Activated CD4-positive, alpha-beta T cell treated with anti-CD3 and anti-CD28 coated beads for 1 hour (primary cell): ENCODE results near the gene SYVN1.

ENCODE experiments used
- DNase-seq: peaks from one replicate; pipeline ENCODE4 v3.0.0-alpha.2; 2020

The SYVN1 gene

GRCh38 chr11:65111744-65112545 is 22.4 kb downstream of the SYVN1 start, which contains the start of gene TM7SF2:
Gene TM7SF2 (plus strand): TSS chr11:65111872. CDS start chr11:65112016, 144 bp downstream.
- peak; percentile 88 for DNase-seq

- DNase-seq: no peak
These were observed 23.1 kb downstream of the SYVN1 start for GRCh38 chr11:65111159-65111743.

GRCh38 chr11:65110354-65110861 is 23.9 kb downstream of the SYVN1 start:
- peak; percentile 91 for DNase-seq

GRCh38 chr11:65109231-65110198 is 24.8 kb downstream of the SYVN1 start:
- no peak for DNase-seq

GRCh38 chr11:65108469-65109123 is 25.7 kb downstream of the SYVN1 start:
- DNase-seq: no peak

- no peak for DNase-seq
These were observed 26.4 kb downstream of the SYVN1 start for GRCh38 chr11:65107751-65108468.

- DNase-seq: no peak
These were observed 27.2 kb downstream of the SYVN1 start for GRCh38 chr11:65107078-65107477.

- no peak for DNase-seq
These were observed 29.7 kb downstream of the SYVN1 start for GRCh38 chr11:65104628-65105027.

- no peak for DNase-seq
These were observed 30.8 kb downstream of the SYVN1 start for GRCh38 chr11:65103476-65103875.

GRCh38 chr11:65102142-65103095 is 31.9 kb downstream of the SYVN1 start:
- DNase-seq: no peak

GRCh38 chr11:65100674-65101350 is 33.5 kb downstream of the SYVN1 start:
- no peak for DNase-seq

GRCh38 chr11:65096926-65097325 is 37.4 kb downstream of the SYVN1 start:
- no peak for DNase-seq

- peak; percentile 77 for DNase-seq
These were observed 38.1 kb downstream of the SYVN1 start, which contains the start of gene VPS51 for GRCh38 chr11:65095974-65096806. Gene VPS51 (plus strand): TSS chr11:65096214. CDS start chr11:65096251, 37 bp downstream.

- DNase-seq: no peak
These were observed 38.9 kb downstream of the SYVN1 start for GRCh38 chr11:65095427-65095826.

GRCh38 chr11:65090628-65091027 is 43.7 kb downstream of the SYVN1 start:
- DNase-seq: no peak

GRCh38 chr11:65089621-65090020 is 44.7 kb downstream of the SYVN1 start:
- DNase-seq: no peak

- no peak for DNase-seq
These were observed 46.5 kb downstream of the SYVN1 start for GRCh38 chr11:65087827-65088226.

- DNase-seq: no peak
These were observed 47.1 kb downstream of the SYVN1 start for GRCh38 chr11:65087216-65087615.

- DNase-seq: no peak
These were observed 47.5 kb downstream of the SYVN1 start for GRCh38 chr11:65086809-65087208.
